Ishikawa (cell line): Measurements from ENCODE around the gene CACNA1C.
A peak's percentile ranks its signal among the peaks of the same experiment; 100 is the strongest.

ENCODE experiments used
- CEBPB ChIP-seq: IDR thresholded peaks from 2 replicates; pipeline ENCODE4 v1.6.1; 2012
- CREB1 ChIP-seq: IDR thresholded peaks from 2 replicates; pipeline ENCODE4 v1.6.1; 2012; ENCODE audit warnings: low read depth
- EGR1 ChIP-seq: IDR thresholded peaks from 2 replicates; pipeline ENCODE4 v1.6.1; 2012
- EP300 ChIP-seq: IDR thresholded peaks from 2 replicates; pipeline ENCODE4 v1.6.1; 2012; ENCODE audit warnings: borderline replicate concordance
- FOXM1 ChIP-seq: IDR thresholded peaks from 2 replicates; pipeline ENCODE4 v1.6.1; 2012; ENCODE audit warnings: low read depth, borderline replicate concordance
- NFIC ChIP-seq: IDR thresholded peaks from 2 replicates; pipeline ENCODE4 v1.6.1; 2012
- RAD21 ChIP-seq: IDR thresholded peaks from 2 replicates; pipeline ENCODE4 v1.6.1; 2012; ENCODE audit warnings: low read depth
- TAF1 ChIP-seq: IDR thresholded peaks from 2 replicates; pipeline ENCODE4 v1.6.1; 2012; ENCODE audit warnings: low read depth, mild to moderate bottlenecking
- TCF12 ChIP-seq: IDR thresholded peaks from 2 replicates; pipeline ENCODE4 v1.6.1; 2012; ENCODE audit warnings: low read depth
- TEAD4 ChIP-seq: IDR thresholded peaks from 2 replicates; pipeline ENCODE4 v1.6.1; 2012
- YY1 ChIP-seq: IDR thresholded peaks from 2 replicates; pipeline ENCODE4 v1.6.1; 2012; ENCODE audit warnings: low read depth
- ZBTB7A ChIP-seq: IDR thresholded peaks from 2 replicates; pipeline ENCODE4 v1.6.1; 2012; ENCODE audit warnings: low read depth
- TF ChIP-seq, protein P1 (sequence below): IDR thresholded peaks from 2 replicates; pipeline ENCODE4 v1.6.1; 2012
- TF ChIP-seq, protein P2 (sequence below): IDR thresholded peaks from 2 replicates; pipeline ENCODE4 v1.6.1; 2012; ENCODE audit warnings: low read depth, mild to moderate bottlenecking
- TF ChIP-seq, protein P3 (sequence below): IDR thresholded peaks from 2 replicates; pipeline ENCODE4 v1.6.1; 2012

CACNA1C gene

DNA sequence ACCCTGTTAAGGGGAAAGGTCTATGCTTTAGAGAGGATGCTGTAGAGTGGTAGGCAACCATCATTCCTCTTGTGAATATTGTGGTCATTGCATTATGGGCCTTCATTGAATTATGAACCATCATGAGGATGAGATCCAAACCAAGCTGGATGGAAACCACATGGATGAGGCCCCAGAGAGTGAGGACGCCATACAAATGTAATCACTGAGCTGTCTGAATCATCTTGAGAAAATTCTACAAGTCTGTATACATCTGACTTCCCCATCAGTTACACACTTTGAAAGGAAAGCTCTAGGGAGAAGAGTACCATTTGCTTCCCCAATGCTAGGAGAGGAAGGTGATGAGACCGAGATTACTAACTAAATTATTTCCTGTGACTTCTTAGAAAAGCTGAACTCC is 172.9 kb downstream of the CACNA1C start:
- TF ChIP-seq TEAD4, result no peak
- TF ChIP-seq ZBTB7A, result no peak
- TF ChIP-seq TAF1, result no peak
- no peak for TF ChIP-seq YY1
- no peak for TF ChIP-seq EGR1
- TF ChIP-seq NFIC, result no peak
- no peak for TF ChIP-seq FOXM1

DNA sequence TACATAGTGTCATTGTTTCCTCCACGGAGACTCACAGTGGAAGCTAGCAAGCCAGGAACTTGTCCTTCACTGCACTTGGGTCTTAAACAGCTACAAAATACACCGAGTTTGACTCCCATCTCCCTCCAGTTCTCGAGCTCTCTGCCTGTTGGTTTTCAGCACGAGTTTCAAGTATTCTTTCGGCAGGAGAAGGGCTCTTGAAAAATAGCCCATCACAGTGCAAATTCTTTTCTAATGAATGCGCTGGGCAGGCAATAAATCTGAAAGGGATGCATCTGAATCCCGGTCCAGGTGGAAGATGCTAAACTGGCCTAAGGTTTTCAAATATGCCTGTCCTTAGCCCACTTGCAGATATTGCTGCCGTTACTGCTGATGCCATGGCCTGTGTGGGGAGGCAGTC is 173.9 kb downstream of the CACNA1C start:
- TF ChIP-seq RAD21, result no peak

DNA sequence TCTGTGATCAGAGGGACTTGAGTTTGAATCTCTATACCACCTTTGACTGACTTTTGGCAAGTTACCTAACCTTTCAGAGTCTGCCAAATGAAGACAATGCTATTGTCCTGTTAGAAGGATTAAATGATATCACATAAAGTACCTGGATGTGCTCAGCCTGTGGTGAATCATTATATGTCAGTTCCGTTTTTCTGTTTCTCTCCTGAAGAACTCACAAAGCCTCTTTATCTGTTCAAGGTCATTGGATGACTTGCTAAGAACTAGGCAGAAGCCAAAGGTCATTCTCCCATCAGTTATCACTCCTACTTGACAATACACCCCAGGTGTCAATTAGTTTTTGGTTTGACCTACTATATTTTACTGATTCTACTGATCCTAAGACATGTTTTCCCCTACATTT is 174.6 kb downstream of the CACNA1C start:
- TF ChIP-seq EGR1 (no peak), CREB1 (no peak), NFIC (no peak)
- TF ChIP-seq, protein P1, sequence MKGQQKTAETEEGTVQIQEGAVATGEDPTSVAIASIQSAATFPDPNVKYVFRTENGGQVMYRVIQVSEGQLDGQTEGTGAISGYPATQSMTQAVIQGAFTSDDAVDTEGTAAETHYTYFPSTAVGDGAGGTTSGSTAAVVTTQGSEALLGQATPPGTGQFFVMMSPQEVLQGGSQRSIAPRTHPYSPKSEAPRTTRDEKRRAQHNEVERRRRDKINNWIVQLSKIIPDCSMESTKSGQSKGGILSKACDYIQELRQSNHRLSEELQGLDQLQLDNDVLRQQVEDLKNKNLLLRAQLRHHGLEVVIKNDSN, result no peak

DNA sequence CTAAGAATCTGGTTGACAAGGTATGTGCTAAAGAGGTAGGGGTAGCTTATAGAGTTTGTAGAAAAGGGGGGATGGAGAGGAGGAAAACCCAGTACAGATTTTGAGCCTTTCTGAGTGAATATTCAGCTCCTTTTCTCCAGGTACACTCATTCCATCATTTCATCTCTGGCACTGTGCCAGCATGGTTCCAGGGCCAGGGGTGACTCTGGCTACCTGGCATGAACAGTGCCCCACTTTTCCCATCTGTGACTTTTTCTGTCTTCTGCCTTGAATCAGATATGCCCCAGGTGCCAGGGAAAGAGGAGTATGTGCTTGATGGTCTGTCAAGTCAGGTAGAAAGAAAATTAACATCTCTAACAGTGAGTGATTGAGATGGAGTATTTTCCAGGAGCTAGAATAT is 175.7 kb downstream of the CACNA1C start:
- no peak for TF ChIP-seq RAD21
- 0 out of 2 replicates have a peak, but pooled peaks have one; percentile 22 for TF ChIP-seq NFIC

DNA sequence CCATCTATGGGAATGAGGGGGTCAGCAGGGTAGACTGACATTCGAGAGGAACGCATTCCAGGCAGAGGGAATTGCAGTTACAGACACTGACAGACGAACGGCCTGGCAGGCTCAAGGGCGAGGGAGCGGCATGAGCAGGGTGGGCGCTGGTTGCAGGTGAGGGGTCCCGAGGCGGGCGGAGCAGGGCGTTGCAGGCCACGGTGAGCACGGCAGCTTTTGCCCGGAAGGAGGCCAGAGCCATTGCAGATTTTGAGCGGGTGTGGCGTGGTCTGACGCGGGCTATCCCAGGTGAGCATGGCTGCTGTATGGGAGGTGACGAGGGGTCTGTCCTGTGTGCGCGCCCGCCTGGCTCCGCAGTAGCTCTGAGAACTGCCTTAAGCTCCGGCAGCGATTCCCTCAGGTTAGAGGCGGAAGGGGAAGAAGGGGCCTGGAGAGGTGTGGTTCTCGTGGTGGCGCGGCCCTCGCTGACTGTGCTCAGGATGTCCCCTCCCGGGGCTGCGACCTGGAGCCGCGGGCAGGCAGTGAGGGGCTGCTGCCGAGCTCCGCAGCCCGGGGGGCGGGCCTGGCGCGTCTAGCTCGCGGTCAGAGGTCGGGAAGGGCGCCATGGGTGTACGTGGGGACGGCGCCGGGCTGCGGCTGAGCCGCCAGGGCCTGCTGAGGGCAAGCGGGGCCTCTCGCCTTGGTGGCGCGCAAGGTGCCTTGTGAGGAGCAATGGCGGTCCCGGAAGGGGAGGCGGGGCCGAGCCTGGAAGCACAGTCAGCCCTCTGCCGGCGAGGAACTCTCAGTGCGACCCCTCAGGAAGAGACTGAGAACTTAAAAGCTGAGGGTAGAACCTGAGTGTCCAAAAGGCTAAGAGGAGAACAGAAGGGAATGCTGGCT is 177.1 kb downstream of the CACNA1C start:
- TF ChIP-seq TAF1, result no peak
- TF ChIP-seq FOXM1, result no peak
- TF ChIP-seq YY1, result no peak

DNA sequence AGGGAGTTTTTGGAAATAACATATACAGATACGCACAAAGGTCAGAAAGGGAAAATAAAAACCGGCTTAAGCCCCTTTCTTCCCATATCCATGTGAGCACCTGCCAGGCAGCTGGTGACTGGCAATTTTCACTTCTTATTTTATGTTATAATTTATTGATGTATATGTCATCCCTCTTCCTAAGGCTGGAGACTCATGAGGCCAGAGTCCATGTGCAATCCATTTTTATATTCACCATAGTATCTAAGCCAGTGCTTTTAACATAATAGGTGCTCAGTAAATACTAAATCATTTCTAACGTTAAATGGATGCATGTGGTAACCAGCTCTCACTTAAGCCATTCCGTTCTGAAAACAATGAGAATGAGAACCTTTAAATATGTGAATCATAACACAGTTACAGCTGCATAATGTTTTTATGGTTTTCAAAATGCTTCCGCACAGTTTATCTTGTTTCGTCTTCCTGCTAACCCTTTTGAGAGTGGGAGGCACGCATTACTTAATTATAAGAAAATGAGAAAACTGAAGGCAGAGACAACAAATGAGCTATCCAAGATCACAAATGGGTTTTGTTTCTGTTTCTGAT is 178.3 kb downstream of the CACNA1C start:
- no peak for TF ChIP-seq CEBPB
- TF ChIP-seq TCF12, result no peak
- TF ChIP-seq, protein P1, result no peak
- no peak for TF ChIP-seq TEAD4
- no peak for TF ChIP-seq TAF1
- no peak for TF ChIP-seq ZBTB7A
- TF ChIP-seq EP300, result no peak
- no peak for TF ChIP-seq FOXM1
- TF ChIP-seq RAD21, result no peak
- TF ChIP-seq NFIC, result no peak
- TF ChIP-seq, protein P2, sequence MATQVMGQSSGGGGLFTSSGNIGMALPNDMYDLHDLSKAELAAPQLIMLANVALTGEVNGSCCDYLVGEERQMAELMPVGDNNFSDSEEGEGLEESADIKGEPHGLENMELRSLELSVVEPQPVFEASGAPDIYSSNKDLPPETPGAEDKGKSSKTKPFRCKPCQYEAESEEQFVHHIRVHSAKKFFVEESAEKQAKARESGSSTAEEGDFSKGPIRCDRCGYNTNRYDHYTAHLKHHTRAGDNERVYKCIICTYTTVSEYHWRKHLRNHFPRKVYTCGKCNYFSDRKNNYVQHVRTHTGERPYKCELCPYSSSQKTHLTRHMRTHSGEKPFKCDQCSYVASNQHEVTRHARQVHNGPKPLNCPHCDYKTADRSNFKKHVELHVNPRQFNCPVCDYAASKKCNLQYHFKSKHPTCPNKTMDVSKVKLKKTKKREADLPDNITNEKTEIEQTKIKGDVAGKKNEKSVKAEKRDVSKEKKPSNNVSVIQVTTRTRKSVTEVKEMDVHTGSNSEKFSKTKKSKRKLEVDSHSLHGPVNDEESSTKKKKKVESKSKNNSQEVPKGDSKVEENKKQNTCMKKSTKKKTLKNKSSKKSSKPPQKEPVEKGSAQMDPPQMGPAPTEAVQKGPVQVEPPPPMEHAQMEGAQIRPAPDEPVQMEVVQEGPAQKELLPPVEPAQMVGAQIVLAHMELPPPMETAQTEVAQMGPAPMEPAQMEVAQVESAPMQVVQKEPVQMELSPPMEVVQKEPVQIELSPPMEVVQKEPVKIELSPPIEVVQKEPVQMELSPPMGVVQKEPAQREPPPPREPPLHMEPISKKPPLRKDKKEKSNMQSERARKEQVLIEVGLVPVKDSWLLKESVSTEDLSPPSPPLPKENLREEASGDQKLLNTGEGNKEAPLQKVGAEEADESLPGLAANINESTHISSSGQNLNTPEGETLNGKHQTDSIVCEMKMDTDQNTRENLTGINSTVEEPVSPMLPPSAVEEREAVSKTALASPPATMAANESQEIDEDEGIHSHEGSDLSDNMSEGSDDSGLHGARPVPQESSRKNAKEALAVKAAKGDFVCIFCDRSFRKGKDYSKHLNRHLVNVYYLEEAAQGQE, result no peak
- TF ChIP-seq YY1, result no peak
- no peak for TF ChIP-seq CREB1
- TF ChIP-seq, protein P3, sequence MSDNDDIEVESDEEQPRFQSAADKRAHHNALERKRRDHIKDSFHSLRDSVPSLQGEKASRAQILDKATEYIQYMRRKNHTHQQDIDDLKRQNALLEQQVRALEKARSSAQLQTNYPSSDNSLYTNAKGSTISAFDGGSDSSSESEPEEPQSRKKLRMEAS, result no peak
- no peak for TF ChIP-seq EGR1

DNA sequence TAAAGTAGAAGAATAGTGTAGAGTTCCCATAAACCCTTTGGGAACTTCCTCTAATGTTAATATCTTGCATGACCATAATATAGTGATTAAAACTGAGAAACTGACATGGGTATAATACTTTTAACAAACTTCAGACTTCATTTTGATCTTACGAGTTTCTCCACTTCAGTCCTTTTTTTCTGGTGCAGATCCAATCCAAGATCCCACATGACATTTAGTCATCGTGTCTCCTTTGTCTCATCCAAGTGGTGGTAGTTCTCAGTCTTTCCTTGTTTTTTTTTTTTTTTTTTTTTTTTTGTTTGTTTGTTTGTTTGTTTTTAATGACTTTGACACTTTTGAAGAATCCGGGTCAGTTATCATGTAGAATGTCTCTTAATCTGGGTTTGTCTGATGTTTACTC is 179.2 kb downstream of the CACNA1C start:
- TF ChIP-seq, protein P1, result no peak
- no peak for TF ChIP-seq TAF1

DNA sequence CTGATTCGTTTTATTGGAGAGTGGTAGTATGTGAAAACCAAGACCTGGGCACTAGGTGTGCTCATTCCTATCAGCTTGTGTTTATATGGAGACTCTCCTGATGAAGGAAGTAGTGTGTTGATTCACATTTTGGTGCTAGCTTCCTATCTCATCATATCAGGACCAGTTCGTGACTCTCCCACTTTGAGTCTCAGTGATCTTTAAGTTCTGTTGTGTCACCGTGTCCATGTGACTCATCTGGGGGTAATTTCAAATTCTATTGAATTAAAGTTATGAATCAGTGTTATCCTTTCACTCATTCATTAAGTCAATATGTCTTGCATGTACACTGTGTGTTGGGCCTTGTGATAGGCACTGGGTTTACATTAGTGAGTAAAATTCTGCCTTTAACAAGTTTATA is 180.2 kb downstream of the CACNA1C start:
- TF ChIP-seq TEAD4 (no peak), TAF1 (no peak), YY1 (no peak), NFIC (no peak), FOXM1 (no peak)
- TF ChIP-seq, protein P3, result no peak
